HG02885 (cell line): ENCODE measurements around the gene CACNA1D.
"Not testable (repeated sequence)": the region's sequence is repeated elsewhere in the genome, so short reads cannot be mapped to it uniquely, and the experiment has no call there.

ENCODE experiments used
- ATAC-seq: cut with Tn5 transposase; IDR thresholded peaks from one replicate; pipeline ENCODE4 v1.9.1; 2021; ENCODE audit warnings: mild to moderate bottlenecking; ENCODE audit not compliant: unreplicated experiment, poor library complexity

Gene CACNA1D

DNA sequence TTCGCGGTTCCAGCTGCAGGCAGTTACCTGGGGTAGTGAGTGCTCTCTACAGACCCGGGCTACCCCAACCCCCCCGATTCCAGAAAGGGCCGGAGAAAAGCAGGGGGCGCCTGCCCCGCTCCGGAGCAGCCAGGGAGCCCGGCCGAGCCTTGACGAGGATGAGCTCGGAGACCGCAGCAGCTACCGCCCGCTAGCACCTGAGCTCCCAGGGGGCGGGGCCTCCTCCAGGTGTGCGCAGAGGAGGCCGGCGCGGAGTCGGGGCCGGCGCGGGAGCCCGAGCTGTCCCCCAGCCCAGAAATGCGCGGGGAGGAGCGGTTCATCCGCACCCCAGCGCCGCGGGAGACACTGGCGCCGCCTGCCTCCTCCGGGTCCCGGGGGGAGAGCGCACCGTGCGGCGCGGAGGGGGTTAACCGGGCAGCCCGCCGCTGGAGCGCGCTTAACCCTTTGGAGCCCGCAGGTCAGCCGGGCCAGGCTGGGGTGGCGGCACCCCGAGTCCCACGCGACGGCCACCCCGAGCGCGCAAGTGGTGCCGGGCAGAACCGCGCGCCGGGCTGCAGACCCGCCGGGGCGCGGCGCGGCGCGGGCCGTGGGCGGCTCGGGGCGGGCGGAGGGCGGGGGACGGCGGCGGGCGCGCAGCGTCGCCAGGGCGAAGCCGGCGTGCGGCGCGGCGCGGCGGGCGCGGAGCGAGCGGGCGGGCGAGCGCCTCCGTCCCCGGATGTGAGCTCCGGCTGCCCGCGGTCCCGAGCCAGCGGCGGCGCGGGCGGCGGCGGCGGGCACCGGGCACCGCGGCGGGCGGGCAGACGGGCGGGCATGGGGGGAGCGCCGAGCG is at the start of gene CACNA1D:
CACNA1D (plus strand) TSS at position 649 of the 829 bp plus-strand sequence. CDS start 556 bp downstream, outside the sequence.
- ATAC-seq: peak; percentile 55

DNA sequence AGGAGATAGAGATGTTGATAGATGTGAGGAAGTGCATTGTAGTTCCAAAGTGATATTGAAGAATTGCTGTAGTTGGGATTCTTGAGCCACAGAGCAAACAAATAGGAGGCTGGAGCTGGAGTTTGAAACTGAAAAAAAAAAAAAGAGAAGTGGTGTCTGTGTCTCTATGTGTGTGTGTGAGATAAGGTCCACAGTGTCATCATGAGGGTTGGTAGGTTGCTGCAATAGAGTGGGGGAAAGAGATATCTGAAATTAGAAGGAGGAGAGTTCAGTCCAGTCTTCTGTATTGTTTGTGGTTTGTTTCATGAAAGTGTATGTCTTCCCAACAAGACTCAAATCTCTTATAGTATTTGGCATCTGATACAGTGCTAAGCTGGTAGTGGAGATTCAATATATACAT is 37.3 kb upstream of the CACNA1D start:
- ATAC-seq: no peak

- ATAC-seq: no peak
Observed at GRCh38 chr3:53460326-53460725, 34.1 kb upstream of the CACNA1D start.

GRCh38 chr3:53464424-53464823 is 30.0 kb upstream of the CACNA1D start:
- no peak for ATAC-seq

- not testable (repeated sequence) for ATAC-seq
Observed at GRCh38 chr3:53469758-53470157, 24.7 kb upstream of the CACNA1D start.

DNA sequence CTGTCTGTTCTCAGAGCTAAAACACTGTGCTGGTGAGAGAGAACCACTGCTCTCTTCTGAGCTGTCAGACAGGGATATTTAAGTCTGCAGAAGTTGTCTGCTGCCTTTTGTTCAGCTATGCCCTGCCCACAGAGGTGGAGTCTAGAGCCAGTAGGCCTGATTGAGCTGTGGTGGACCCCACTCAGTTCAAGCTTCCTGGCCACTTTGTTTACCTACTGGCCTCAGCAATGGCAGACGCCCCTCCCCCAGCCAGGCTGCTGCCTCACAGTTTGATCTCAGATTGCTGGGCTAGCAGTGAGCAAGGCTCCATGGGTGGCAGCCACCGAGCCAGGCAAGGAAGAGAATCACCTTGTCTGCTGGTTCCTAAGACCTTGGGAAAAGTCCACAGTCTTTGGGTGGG is 21.0 kb upstream of the CACNA1D start:
- no peak for ATAC-seq

DNA sequence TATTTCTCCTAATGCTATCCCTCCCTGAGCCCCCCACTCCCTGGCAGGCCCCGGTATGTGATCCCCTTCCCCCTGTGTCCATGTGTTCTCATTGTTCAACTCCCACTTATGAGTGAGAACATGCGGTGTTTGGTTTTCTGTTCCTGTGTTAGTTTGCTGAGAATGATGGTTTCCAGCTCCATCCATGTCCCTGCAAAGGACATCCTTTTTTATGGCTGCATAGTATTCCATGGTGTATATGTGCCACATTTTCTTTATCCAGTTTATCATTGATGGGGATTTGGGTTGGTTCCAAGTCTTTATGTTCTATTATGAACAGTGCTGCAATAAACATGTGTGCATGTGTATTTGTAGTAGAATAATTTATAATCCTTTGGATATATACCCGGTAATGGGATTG is 18.0 kb upstream of the CACNA1D start:
- not testable (repeated sequence) for ATAC-seq

- not testable (repeated sequence) for ATAC-seq
Observed at GRCh38 chr3:53477689-53478088, 16.7 kb upstream of the CACNA1D start.

- no peak for ATAC-seq
Observed at GRCh38 chr3:53478166-53478830, 16.1 kb upstream of the CACNA1D start.

GRCh38 chr3:53478921-53479664 is 15.3 kb upstream of the CACNA1D start:
- no peak for ATAC-seq

DNA sequence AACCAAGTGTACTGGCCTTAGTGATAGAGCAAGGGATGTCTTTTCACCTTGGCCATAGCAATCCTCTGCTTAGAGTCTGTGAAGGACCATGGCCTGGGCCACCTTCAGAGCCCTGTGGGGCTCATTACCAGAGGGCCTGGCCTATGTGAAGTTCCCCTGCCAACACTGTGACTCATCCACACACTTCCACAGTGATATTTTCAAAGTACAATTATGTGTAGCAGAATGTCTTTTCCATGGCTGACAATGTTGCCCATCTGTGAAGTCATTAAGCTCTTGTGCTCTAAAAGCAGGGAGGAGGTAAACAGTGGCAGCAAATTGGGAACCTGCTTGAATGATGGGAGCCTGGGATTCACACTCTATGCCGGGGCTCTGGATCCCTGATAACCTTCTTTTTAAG is 12.2 kb upstream of the CACNA1D start:
- ATAC-seq: no peak

DNA sequence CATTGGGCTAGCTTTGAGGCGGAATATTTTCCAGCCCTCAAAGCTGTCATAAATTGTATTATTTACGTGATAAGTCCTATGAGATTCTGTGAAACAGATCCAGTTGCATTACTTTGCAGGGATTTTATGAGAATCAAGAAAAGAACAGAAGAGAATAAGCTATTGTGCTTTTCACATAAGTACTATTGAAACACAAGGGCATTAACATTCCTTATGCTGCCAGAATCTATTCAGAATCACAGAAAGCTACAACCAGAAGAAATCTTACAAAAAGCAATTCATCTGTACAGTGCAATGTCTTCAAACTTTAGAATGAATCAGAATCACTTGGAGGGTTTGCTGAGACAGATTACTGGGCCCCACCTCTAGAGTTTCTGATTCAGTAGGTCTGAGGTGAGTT is 10.6 kb upstream of the CACNA1D start:
- ATAC-seq: no peak

DNA sequence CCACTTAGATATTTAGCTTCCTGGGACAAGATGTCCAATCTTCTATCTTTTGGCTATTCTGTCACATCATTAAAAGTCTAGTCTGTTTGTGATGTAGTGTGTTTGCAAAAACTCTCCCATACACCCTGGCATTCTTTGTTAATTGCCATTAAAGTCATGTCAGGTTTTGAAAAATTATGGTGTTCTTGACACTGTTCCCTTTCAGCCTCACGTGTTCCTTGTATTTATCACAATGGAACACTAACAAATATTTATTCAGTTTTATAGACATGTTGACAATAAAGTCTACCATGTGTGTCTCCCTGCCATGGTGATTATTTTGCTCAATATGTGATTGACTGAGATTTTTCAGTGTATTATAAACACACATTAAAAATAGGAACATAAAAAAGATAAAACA is 9.4 kb upstream of the CACNA1D start:
- no peak for ATAC-seq

GRCh38 chr3:53485675-53486403 is 8.6 kb upstream of the CACNA1D start:
- no peak for ATAC-seq

DNA sequence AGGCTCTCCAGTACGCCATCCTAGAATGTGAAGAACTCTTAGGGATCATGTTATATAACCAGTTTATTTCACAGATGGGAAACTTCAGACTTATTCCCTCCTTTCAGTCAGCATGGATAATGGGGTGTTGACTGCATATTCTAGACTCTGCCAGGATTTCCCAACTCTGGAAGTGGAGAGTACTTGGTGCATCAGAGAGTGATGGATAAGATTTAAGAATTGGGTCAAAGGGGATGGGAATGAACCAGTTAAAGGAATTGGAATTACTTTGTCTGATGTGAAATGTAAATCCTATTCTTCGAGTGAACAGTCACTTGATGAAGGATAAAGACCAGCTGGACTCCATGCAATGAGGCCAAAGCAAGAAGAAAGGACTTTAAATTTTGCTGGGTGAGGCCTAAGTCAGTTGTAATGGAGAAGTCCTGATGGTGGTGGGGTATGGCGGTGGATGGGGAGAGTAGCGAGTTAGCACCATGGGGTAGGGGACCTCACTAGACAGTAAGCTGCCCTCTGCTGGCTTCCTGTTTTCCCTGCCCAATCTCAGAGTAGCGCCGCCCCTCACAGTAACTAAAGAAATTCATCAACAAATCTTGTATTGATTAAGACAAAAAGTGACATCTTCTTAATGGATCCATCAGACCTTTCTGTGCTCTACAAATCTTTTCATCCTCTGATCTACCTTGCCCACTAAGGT is 7.3 kb upstream of the CACNA1D start:
- no peak for ATAC-seq

GRCh38 chr3:53489386-53489785 is 5.0 kb upstream of the CACNA1D start:
- no peak for ATAC-seq

- ATAC-seq: no peak
Observed at GRCh38 chr3:53489787-53490458, 4.5 kb upstream of the CACNA1D start.

GRCh38 chr3:53490459-53490968 is 3.9 kb upstream of the CACNA1D start:
- ATAC-seq: no peak

DNA sequence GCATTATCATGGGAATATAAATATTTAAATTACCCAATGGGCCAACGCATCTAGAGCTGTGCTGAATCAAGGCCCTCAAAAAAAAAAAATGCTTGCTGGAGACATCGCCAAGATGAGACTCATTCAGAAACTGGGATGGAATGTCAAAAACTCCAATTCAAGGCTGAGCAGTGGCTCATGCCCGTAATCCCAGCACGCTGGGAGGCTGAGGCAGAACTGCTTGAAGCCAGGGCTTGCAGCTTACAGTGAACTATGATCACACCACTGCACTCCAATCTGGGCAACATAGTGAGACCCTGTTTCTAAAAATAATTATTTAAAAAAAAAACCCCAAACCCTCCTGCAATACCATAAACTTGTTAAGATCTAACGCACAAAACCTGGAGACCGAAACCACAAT is 3.1 kb upstream of the CACNA1D start:
- ATAC-seq: no peak
